ENCODE results near the gene FXYD2. TPM values are rescaled to one million over a fixed set of nuclear protein-coding genes. Genes with fewer than 3 reads are reported as not detected.

The FXYD2 gene
- total and polyA plus RNA-seq, 4 experiments from 2014 or later = 3.5 to 10.5 (median 8.2) TPM

GRCh38 chr11:117857734-117858414 lies 33.3 kb upstream of the FXYD2 start:
- no peak overlapping the region for H3K27ac ChIP-seq (ENCODE audit: low read depth, low read length)
- no peaks in the 10 kb centered on the region for H3K27me3 ChIP-seq (ENCODE audit: insufficient read depth, low read length)
- no peaks in the 10 kb centered on the region for H3K4me1 ChIP-seq (ENCODE audit: insufficient read depth, low read length)
- H3K9me3 ChIP-seq (ENCODE audit: control insufficient read depth in 1 of 2, low read length in 2 of 2) = no peaks in the 10 kb centered on the region
- Mint-ChIP-seq H3K4me1 (peaks cover 0 to 3% (median 0%) of the 10 kb centered on the region in 4 donors), H3K9me3 (peaks cover 0 to 9% (median 3%) of the 10 kb centered on the region in 8 donors), H3K36me3 (peaks cover 0 to 8% of the 10 kb centered on the region in 2 donors), H3K27ac (no peak overlapping the region), H3K4me3 (no peak overlapping the region), H3K27me3 (peaks cover 8 to 14% of the 10 kb centered on the region in 2 donors)
- intact Hi-C loops (cut with micrococcal nuclease) = no loop called here
- no peaks in the 10 kb centered on the region for H3K36me3 ChIP-seq (ENCODE audit: insufficient read depth, low read length)
- H3K4me3 ChIP-seq (ENCODE audit: low read length in 2 of 2) = no peak overlapping the region
- DNase-seq = no peak
- ChIA-PET POLR2A (ENCODE audit: partially characterized antibody) (no interaction called here), CTCF (ENCODE audit: partially characterized antibody) (no interaction called here)

DNA sequence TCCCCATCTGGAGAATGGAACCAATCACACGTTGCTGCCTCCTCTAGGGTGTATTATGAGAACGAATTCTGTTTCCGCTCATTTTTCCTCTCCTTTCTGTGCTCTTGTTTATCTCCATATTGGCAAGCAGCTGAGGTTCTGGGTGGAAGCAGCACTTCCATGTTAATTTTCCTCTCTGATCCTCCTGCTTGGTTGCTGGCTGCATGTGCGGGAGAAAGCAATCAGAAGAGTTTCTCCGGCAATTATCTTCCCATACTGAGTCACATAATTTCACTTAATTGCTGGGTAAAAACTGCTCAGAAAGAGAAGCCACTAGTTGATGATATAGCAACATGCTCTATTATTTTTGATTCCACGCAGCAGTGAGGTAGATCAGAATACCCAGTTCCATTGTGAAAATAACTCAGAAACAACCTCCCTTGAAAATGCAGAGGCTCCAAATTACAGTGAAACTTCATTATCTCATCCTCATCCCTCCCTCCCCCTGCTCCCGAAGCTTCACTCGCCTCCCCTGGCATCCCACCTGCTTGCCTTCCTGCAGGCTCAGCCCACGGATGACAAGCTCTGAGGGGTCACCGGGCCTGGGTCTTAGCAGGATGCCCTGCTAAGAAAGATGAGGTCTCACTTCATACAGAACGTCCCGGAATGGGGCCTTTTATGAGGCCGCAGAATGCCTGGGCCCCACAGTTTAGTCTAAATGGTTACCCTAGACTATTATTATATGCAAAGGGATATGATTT lies 31.5 kb upstream of the FXYD2 start:
- Mint-ChIP-seq H3K4me3 (no peak overlapping the region), H3K36me3 (peaks cover 0 to 13% of the 10 kb centered on the region in 2 donors), H3K9me3 (peaks cover 0 to 16% (median 8%) of the 10 kb centered on the region in 8 donors), H3K27ac (no peak overlapping the region), H3K4me1 (no peaks in the 10 kb centered on the region), H3K27me3 (peaks cover 10 to 14% of the 10 kb centered on the region in 2 donors)
- no peak overlapping the region for H3K4me3 ChIP-seq (ENCODE audit: low read length in 2 of 2)
- CTCF ChIA-PET (ENCODE audit: partially characterized antibody) = no interaction called here
- no peak overlapping the region for H3K27ac ChIP-seq (ENCODE audit: low read depth, low read length)
- H3K9me3 ChIP-seq (ENCODE audit: control insufficient read depth in 1 of 2, low read length in 2 of 2) = no peaks in the 10 kb centered on the region
- POLR2A ChIA-PET (ENCODE audit: partially characterized antibody) = no interaction called here
- no peak for DNase-seq
- intact Hi-C loops (cut with micrococcal nuclease) = no loop called here
- no peaks in the 10 kb centered on the region for H3K36me3 ChIP-seq (ENCODE audit: insufficient read depth, low read length)
- H3K27me3 ChIP-seq (ENCODE audit: insufficient read depth, low read length) = no peaks in the 10 kb centered on the region
- H3K4me1 ChIP-seq (ENCODE audit: insufficient read depth, low read length) = no peaks in the 10 kb centered on the region

DNA sequence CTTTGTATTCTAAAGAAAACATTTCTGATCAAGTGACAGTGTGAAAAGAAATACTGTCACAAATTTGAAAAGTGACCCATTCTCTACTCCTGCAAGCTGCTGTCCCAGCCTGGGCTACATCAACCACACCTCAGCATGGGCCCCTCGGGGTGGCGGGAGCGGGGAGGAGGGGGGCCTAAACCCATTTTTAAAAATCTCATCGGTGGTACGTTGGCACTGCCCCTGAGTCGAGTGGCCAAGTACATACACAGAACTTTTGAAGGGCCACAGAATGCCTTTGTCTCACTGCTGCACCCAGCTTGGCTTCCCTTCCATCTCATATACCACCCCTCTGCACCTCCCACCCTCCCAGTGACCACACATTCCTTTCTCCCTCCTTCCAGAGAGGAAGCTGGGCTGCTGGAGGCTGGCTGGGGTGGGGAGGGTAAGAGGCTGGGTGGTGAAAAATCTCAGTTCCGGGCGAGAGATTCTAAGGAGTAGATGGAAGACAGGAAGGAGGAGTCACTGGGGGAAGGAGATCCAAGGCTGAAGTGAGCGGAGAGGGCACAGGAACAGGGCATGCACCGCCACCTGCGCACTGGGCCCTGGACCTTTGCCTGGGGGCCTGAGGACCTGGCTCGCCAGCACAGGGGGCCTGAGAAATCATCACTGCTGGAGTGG lies 30.8 kb upstream of the FXYD2 start:
- peaks cover 0 to 16% (median 8%) of the 10 kb centered on the region in 8 donors for H3K9me3 Mint-ChIP-seq
- no peaks in the 10 kb centered on the region for H3K27me3 ChIP-seq (ENCODE audit: insufficient read depth, low read length)
- H3K4me1 ChIP-seq (ENCODE audit: insufficient read depth, low read length) = no peaks in the 10 kb centered on the region
- no peaks in the 10 kb centered on the region for H3K36me3 ChIP-seq (ENCODE audit: insufficient read depth, low read length)
- CTCF ChIA-PET (ENCODE audit: partially characterized antibody) = interaction anchor here (0.8 to 1.7 kb wide), 4 partner anchors 11 to 92 kb away, joined by 3 to 8 read pairs (median 4); no protein-coding TSS in a partner anchor
- no peak for DNase-seq
- no peak overlapping the region for H3K4me3 ChIP-seq (ENCODE audit: low read length in 2 of 2)
- H3K4me3 Mint-ChIP-seq = no peak overlapping the region
- H3K27ac Mint-ChIP-seq = no peak overlapping the region
- POLR2A ChIA-PET (ENCODE audit: partially characterized antibody) = no interaction called here
- peaks cover 10 to 14% of the 10 kb centered on the region in 2 donors for H3K27me3 Mint-ChIP-seq
- intact Hi-C loops (cut with micrococcal nuclease) = no loop called here
- H3K27ac ChIP-seq (ENCODE audit: low read depth, low read length) = no peak overlapping the region
- H3K4me1 Mint-ChIP-seq = peaks cover 0 to under 1% (median 0%) of the 10 kb centered on the region in 4 donors
- no peaks in the 10 kb centered on the region for H3K9me3 ChIP-seq (ENCODE audit: control insufficient read depth in 1 of 2, low read length in 2 of 2)
- H3K36me3 Mint-ChIP-seq = peaks cover 0 to 13% of the 10 kb centered on the region in 2 donors

- peaks cover 0 to 13% of the 10 kb centered on the region in 2 donors for H3K36me3 Mint-ChIP-seq
- Histone ChIP-seq H3K36me3 (ENCODE audit: insufficient read depth, low read length) (no peaks in the 10 kb centered on the region), H3K27ac (ENCODE audit: low read depth, low read length) (no peak overlapping the region), H3K9me3 (ENCODE audit: control insufficient read depth in 1 of 2, low read length in 2 of 2) (no peaks in the 10 kb centered on the region), H3K4me3 (ENCODE audit: low read length in 2 of 2) (no peak overlapping the region), H3K27me3 (ENCODE audit: insufficient read depth, low read length) (no peaks in the 10 kb centered on the region), H3K4me1 (ENCODE audit: insufficient read depth, low read length) (no peaks in the 10 kb centered on the region)
- peaks cover 6 to 7% (median 6%) of the 10 kb centered on the region in 4 donors for H3K4me1 Mint-ChIP-seq
- H3K27ac Mint-ChIP-seq = no peak overlapping the region
- DNase-seq = no peak
- peaks cover 10 to 14% of the 10 kb centered on the region in 2 donors for H3K27me3 Mint-ChIP-seq
- intact Hi-C loops (cut with micrococcal nuclease) = no loop called here
- POLR2A ChIA-PET (ENCODE audit: partially characterized antibody) = interaction anchor here (0.9 kb wide), 1 partner anchor 17 kb away, joined by 3 read pairs; no protein-coding TSS in a partner anchor
- no peak overlapping the region for H3K4me3 Mint-ChIP-seq
- CTCF ChIA-PET (ENCODE audit: partially characterized antibody) = interaction anchor here (1.2 to 4.8 kb wide), 3 partner anchors 45 to 202 kb away, joined by 3 to 23 read pairs (median 19); no protein-coding TSS in a partner anchor
- H3K9me3 Mint-ChIP-seq = peaks cover 0 to 16% (median 8%) of the 10 kb centered on the region in 8 donors
Observed at GRCh38 chr11:117852309-117852708, 27.8 kb upstream of the FXYD2 start.

GRCh38 chr11:117851852-117852251 lies 27.3 kb upstream of the FXYD2 start:
- Histone ChIP-seq H3K4me1 (ENCODE audit: insufficient read depth, low read length) (no peaks in the 10 kb centered on the region), H3K27ac (ENCODE audit: low read depth, low read length) (no peak overlapping the region), H3K27me3 (ENCODE audit: insufficient read depth, low read length) (no peaks in the 10 kb centered on the region), H3K4me3 (ENCODE audit: low read length in 2 of 2) (no peak overlapping the region), H3K36me3 (ENCODE audit: insufficient read depth, low read length) (no peaks in the 10 kb centered on the region), H3K9me3 (ENCODE audit: control insufficient read depth in 1 of 2, low read length in 2 of 2) (no peaks in the 10 kb centered on the region)
- intact Hi-C loops (cut with micrococcal nuclease) = no loop called here
- peaks cover 6 to 7% (median 6%) of the 10 kb centered on the region in 4 donors for H3K4me1 Mint-ChIP-seq
- peaks cover 0 to 13% of the 10 kb centered on the region in 2 donors for H3K36me3 Mint-ChIP-seq
- peaks cover 10 to 12% of the 10 kb centered on the region in 2 donors for H3K27me3 Mint-ChIP-seq
- H3K27ac Mint-ChIP-seq = no peak overlapping the region
- ChIA-PET CTCF (ENCODE audit: partially characterized antibody) (interaction anchor here (4.1 to 4.8 kb wide), 2 partner anchors 95 to 202 kb away, joined by 19 to 23 read pairs; no protein-coding TSS in a partner anchor), POLR2A (ENCODE audit: partially characterized antibody) (interaction anchor here (0.9 kb wide), 1 partner anchor 16 kb away, joined by 3 read pairs; no protein-coding TSS in a partner anchor)
- DNase-seq = no peak
- no peak overlapping the region for H3K4me3 Mint-ChIP-seq
- peaks cover 0 to 16% (median 8%) of the 10 kb centered on the region in 8 donors for H3K9me3 Mint-ChIP-seq

DNA sequence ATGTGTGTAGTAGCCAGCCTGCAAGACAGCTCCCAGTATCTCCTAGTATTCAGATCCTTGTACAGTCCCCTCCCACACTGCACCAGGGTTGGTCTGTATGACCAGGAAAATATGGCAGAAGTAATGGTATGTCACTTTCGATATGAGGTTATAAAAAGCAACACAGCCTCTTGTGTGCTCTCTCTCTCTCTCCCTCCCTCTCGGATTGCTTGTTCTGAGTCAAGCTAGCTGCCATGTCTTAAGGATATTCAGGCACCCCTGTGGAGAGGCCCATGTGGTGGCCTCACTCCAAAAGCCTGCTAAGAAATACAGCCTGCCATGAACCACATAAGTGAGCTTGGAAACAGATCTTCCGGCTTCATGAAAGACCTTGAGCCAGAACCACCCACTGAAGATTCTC lies 26.6 kb upstream of the FXYD2 start:
- H3K27ac Mint-ChIP-seq = no peak overlapping the region
- peaks cover 6 to 7% (median 6%) of the 10 kb centered on the region in 4 donors for H3K4me1 Mint-ChIP-seq
- no peak for DNase-seq

More for the DNA sequence above, 26.6 kb upstream of the FXYD2 start:
- Mint-ChIP-seq H3K9me3 (peaks cover 0 to 16% (median 8%) of the 10 kb centered on the region in 8 donors), H3K36me3 (peaks cover 0 to 13% of the 10 kb centered on the region in 2 donors), H3K27me3 (peaks cover 8 to 9% of the 10 kb centered on the region in 2 donors), H3K4me3 (no peak overlapping the region)
- intact Hi-C loops (cut with micrococcal nuclease) = no loop called here
- H3K4me3 ChIP-seq (ENCODE audit: low read length in 2 of 2) = no peak overlapping the region
- no peak overlapping the region for H3K27ac ChIP-seq (ENCODE audit: low read depth, low read length)
- CTCF ChIA-PET (ENCODE audit: partially characterized antibody) = interaction anchor here (4.1 to 4.8 kb wide), 2 partner anchors 96 to 203 kb away, joined by 19 to 23 read pairs; no protein-coding TSS in a partner anchor
- H3K4me1 ChIP-seq (ENCODE audit: insufficient read depth, low read length) = no peaks in the 10 kb centered on the region
- POLR2A ChIA-PET (ENCODE audit: partially characterized antibody) = interaction anchor here (0.9 kb wide), 1 partner anchor 15 kb away, joined by 3 read pairs; no protein-coding TSS in a partner anchor
- H3K27me3 ChIP-seq (ENCODE audit: insufficient read depth, low read length) = no peaks in the 10 kb centered on the region
- no peaks in the 10 kb centered on the region for H3K36me3 ChIP-seq (ENCODE audit: insufficient read depth, low read length)
- no peaks in the 10 kb centered on the region for H3K9me3 ChIP-seq (ENCODE audit: control insufficient read depth in 1 of 2, low read length in 2 of 2)

All from CD4-positive, alpha-beta memory T cell (primary cell).